Adrenal gland (tissue), 5 donors: ENCODE measurements around the gene COMMD8.

Experiments
- POLR2A ChIP-seq, 2 donors: fragments of 450-650 bp; IDR thresholded peaks; one replicate each; pipeline ENCODE4 v1.6.1; 2017; ENCODE audit warnings: antibody characterized with exemption in 2 of 2, mild to moderate bottlenecking in 2 of 2, moderate library complexity in 1 of 2
- TF ChIP-seq, protein P1 (sequence below), 6 experiments: fragments of 450-650 bp in 4 of 6; fragments of 200-600 bp in 2 of 6; sonication (generic) in 1 of 6; IDR thresholded peaks; 1 replicate in 5 of 6; 2 replicates in 1 of 6; pipeline versions ENCODE4 v1.5.1 to v1.8.0; 2016 to 2021; ENCODE audit warnings: antibody characterized with exemption in 6 of 6, mild to moderate bottlenecking in 2 of 6, moderate library complexity in 1 of 6
- donor health status: DM: no; HTN: no; CAD: no.

DNA sequence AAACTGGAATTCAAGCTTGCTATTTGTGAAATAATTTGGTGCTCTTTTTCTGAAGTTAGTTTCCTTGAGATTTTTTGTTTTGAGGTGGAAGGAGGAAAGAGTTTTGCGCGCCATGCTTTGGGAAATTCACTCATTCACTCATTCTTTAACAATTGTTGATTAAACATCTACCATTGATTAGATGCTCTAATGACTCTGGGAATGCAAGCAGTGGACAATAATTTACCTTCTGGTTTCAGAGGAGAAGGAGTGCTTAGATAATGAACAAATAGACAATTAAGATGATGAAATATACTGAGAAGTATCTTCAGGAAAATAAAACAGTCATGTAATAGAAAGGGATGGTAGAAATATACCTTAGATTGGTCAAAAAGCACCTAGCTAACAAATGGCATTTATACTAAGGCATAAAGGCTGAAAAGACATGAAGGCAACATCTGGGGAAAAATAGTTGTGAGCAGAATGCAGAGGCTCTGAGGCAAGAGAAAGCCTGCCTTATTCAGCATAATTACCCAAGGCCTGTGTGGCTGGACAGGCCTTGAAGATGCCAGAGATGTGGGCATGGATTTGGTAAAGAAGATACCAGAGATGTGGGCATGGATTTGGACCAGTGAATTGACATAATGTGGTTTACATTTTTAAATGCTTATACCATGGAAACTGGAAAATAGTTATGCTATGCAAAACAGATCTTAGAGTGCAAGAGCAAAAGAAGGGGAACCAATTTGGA lies 2.7 kb upstream of the COMMD8 start:
- TF ChIP-seq POLR2A (IDR thresholded peaks at IDR 0.05), result no peak
- TF ChIP-seq, protein P1, sequence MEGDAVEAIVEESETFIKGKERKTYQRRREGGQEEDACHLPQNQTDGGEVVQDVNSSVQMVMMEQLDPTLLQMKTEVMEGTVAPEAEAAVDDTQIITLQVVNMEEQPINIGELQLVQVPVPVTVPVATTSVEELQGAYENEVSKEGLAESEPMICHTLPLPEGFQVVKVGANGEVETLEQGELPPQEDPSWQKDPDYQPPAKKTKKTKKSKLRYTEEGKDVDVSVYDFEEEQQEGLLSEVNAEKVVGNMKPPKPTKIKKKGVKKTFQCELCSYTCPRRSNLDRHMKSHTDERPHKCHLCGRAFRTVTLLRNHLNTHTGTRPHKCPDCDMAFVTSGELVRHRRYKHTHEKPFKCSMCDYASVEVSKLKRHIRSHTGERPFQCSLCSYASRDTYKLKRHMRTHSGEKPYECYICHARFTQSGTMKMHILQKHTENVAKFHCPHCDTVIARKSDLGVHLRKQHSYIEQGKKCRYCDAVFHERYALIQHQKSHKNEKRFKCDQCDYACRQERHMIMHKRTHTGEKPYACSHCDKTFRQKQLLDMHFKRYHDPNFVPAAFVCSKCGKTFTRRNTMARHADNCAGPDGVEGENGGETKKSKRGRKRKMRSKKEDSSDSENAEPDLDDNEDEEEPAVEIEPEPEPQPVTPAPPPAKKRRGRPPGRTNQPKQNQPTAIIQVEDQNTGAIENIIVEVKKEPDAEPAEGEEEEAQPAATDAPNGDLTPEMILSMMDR (IDR thresholded peaks at IDR 0.05), result no peak
